K562 (cell line): ENCODE data around the gene ERG28. TPM values are rescaled to one million over a fixed set of nuclear protein-coding genes. Genes with fewer than 3 reads are reported as not detected.

Experiments used
- ATAC-seq: fragments of 200-7000 bp; cut with Tn5 transposase; 3 replicates; pipeline ENCODE4 v1.9.1; 2020; ENCODE audit warnings: moderate library complexity
- BruUV-seq: library from RNA; stranded (reverse); fragments of 400-500 nt; replicated peaks from 2 replicates; lab custom pipeline; 2021; lab: Mats Ljungman, UMichigan
- CTCF ChIA-PET: fragments of 300-600 bp; formaldehyde crosslinking; extraction: SDS; loops from one replicate; lab custom pipeline; 2021; ENCODE audit warnings: low intra/inter-chr PET ratio; lab: Yijun Ruan, JAX
- POLR2A ChIA-PET: fragments of 300-600, 350-650 bp; sonication (Branson Sonifier 250); formaldehyde crosslinking; extraction: SDS; loops from one replicate; lab custom pipeline; 2021; ENCODE audit warnings: antibody characterized with exemption, inconsistent platforms; lab: Yijun Ruan, JAX
- DNase-seq, 4 experiments: peaks; one replicate each; pipeline versions ENCODE4 v3.0.0 to v3.0.0-alpha.2; 2011 to 2018; ENCODE audit warnings: low spot score in 3 of 4, mixed read lengths in 3 of 4; ENCODE audit errors: extremely low read depth in 1 of 4
- FAIRE-seq: peaks from 2 replicates; lab custom pipeline; 2011; peaks lifted over from hg19 to GRCh38; lab: Jason Lieb, UNC
- H2AFZ ChIP-seq: 2 replicates; pipeline ENCODE4 v1.6.0; 2011; ENCODE audit warnings: low read depth, low read length, control low read depth, inconsistent platforms
- H3K27ac ChIP-seq: fragments of 200-600 bp; 3 replicates; pipeline ENCODE4 v1.8.0; 2011; ENCODE audit warnings: low read depth, mild to moderate bottlenecking, control low read depth, inconsistent platforms, low read length, moderate library complexity, mixed read lengths; ENCODE audit errors: extremely low read depth
- H3K27me3 ChIP-seq, 2 experiments: fragments of 300-600 bp in 1 of 2; 2 replicates in 1 of 2; 3 replicates in 1 of 2; pipeline versions ENCODE4 v1.6.0 to v1.8.0; 2011; ENCODE audit warnings: inconsistent platforms in 2 of 2, low read length in 2 of 2, mild to moderate bottlenecking in 1 of 2, mixed read lengths in 1 of 2, moderate library complexity in 1 of 2; ENCODE audit not compliant: control insufficient read depth in 2 of 2, insufficient read depth in 2 of 2
- H3K36me3 ChIP-seq: fragments of 300-600 bp; 3 replicates; pipeline ENCODE4 v1.8.0; 2011; ENCODE audit warnings: mild to moderate bottlenecking, low read length, inconsistent platforms; ENCODE audit not compliant: control insufficient read depth, insufficient read depth
- H3K4me1 ChIP-seq, 2 experiments: fragments of 200-600 bp in 1 of 2; replicated peaks in 1 of 2; 2 replicates in 1 of 2; 3 replicates in 1 of 2; pipeline versions ENCODE4 v1.5.1 to v1.8.0; 2011; ENCODE audit warnings: inconsistent platforms in 2 of 2, low read length in 2 of 2, mild to moderate bottlenecking in 1 of 2, mixed read lengths in 1 of 2, moderate library complexity in 1 of 2; ENCODE audit not compliant: control insufficient read depth in 2 of 2, insufficient read depth in 2 of 2
- H3K4me2 ChIP-seq: 2 replicates; pipeline ENCODE4 v1.6.1; 2011; ENCODE audit warnings: low read length, control low read depth, inconsistent platforms, mixed read lengths; ENCODE audit not compliant: insufficient read depth
- H3K4me3 ChIP-seq: fragments of 200-600 bp; sonication (generic), shearing (Covaris generic); 2 replicates; pipeline ENCODE4 v1.5.1; 2016; ENCODE audit warnings: control low read depth, inconsistent platforms
- H3K79me2 ChIP-seq: fragments of 200-600 bp; 3 replicates; pipeline ENCODE4 v1.8.0; 2011; ENCODE audit warnings: low read length, inconsistent platforms; ENCODE audit not compliant: control insufficient read depth, insufficient read depth
- H3K9ac ChIP-seq, 2 experiments: 2 replicates each; pipeline versions ENCODE4 v1.6.0 to v1.6.1; 2011; ENCODE audit warnings: low read depth in 2 of 2, low read length in 2 of 2, control low read depth in 1 of 2, inconsistent platforms in 1 of 2, mild to moderate bottlenecking in 1 of 2, mixed read lengths in 1 of 2; ENCODE audit not compliant: insufficient read depth in 1 of 2
- H3K9me1 ChIP-seq: one replicate; pipeline ENCODE4 v1.6.0; 2011; ENCODE audit warnings: inconsistent platforms, mild to moderate bottlenecking, low read length, moderate library complexity; ENCODE audit not compliant: control insufficient read depth, insufficient read depth
- H3K9me3 ChIP-seq: replicated peaks from 2 replicates; pipeline ENCODE4 v1.5.1; 2011; ENCODE audit warnings: low read depth, low read length, inconsistent platforms; ENCODE audit not compliant: control insufficient read depth, insufficient read depth
- H4K20me1 ChIP-seq: replicated peaks from 2 replicates; pipeline ENCODE4 v1.6.1; 2011; ENCODE audit warnings: low read length, inconsistent platforms, mixed read lengths; ENCODE audit not compliant: control insufficient read depth, insufficient read depth
- RBM34 ChIP-seq: fragments of 200-400 bp; formaldehyde crosslinking; IDR thresholded peaks from 2 replicates; pipeline ENCODE4 v1.6.1; 2018; ENCODE audit warnings: low read length, borderline replicate concordance; ENCODE audit not compliant: insufficient read depth
- TARDBP ChIP-seq: fragments of 450-650 bp; IDR thresholded peaks from 2 replicates; pipeline ENCODE4 v1.6.1; 2016
- TCF7L2 ChIP-seq: fragments of 150-350 bp; IDR thresholded peaks from 2 replicates; pipeline ENCODE4 v1.6.1; 2016; ENCODE audit warnings: low read depth, mild to moderate bottlenecking, low read length, moderate library complexity
- ZNF197 ChIP-seq: fragments of 200-800 bp; sonication (Bioruptor generic); IDR thresholded peaks from 2 replicates; pipeline ENCODE4 v1.6.1; 2016; ENCODE audit warnings: low read depth, missing genetic modification characterization, missing compliant biosample characterization
- WGBS: fragments of 100-300 bp; shearing (Covaris generic); methylation state at CpG from one replicate; pipeline ENCODE4 v1.1.6; 2016; ENCODE audit warnings: low coverage, mixed read lengths; ENCODE audit not compliant: insufficient coverage; ENCODE audit errors: missing lambda C conversion rate; 5-methylcytosine and 5-hydroxymethylcytosine counted together
- in situ Hi-C: fragments of 300-500 bp; cut with MboI; formaldehyde crosslinking; loops from 4 replicates; pipeline ENCODE4 v1.15.0; 2018; ENCODE audit warnings: inconsistent platforms, mixed read lengths
- intact Hi-C: fragments of 100-400 bp; cut with micrococcal nuclease; formaldehyde crosslinking; loops from 2 replicates; pipeline ENCODE4 v1.14.2; 2022
- polyA plus RNA-seq, 8 experiments: library from polyadenylated mRNA; depleted of rRNA in 4 of 8; stranded (reverse) in 5 of 8; unstranded in 3 of 8; fragments of >200 nt; fragmentation: Nextera tagmentation in 2 of 8; fragmentation: Illumina TruSeq in 1 of 8; extraction: Ambion mirVana in 2 of 8; extraction: Trizol in 1 of 8; gene quantifications; 2 replicates each; pipeline versions ENCODE4 v1.2.1 to v1.2.3, GENCODE V29; 2011 to 2014; ENCODE audit warnings: inconsistent platforms in 1 of 8, missing spikeins in 1 of 8
- total RNA-seq, 7 experiments: library from RNA; depleted of rRNA in 6 of 7; stranded (reverse); fragments of >200 nt in 6 of 7; fragmentation: Illumina TruSeq in 2 of 7; extraction: Trizol in 2 of 7; gene quantifications; 2 replicates each; pipeline versions ENCODE4 v1.2.1 to v1.2.3, GENCODE V29; 2011 to 2021; ENCODE audit warnings: low replicate concordance in 1 of 7
- TF ChIP-seq, protein P1 (sequence below): fragments of 250-450 bp; sonication (Bioruptor Pico); IDR thresholded peaks from 2 replicates; pipeline ENCODE4 v1.8.0; 2021; ENCODE audit warnings: moderate library complexity, mild to moderate bottlenecking, inconsistent platforms
- TF ChIP-seq, protein P2 (sequence below): sonication (generic); formaldehyde crosslinking; IDR thresholded peaks from 2 replicates; pipeline ENCODE4 v1.8.1; 2023; ENCODE audit warnings: mild to moderate bottlenecking, missing genetic modification reagents
- TF ChIP-seq, protein P3 (sequence below), 2 experiments: fragments of 450-650 bp; IDR thresholded peaks; 2 replicates each; pipeline ENCODE4 v1.6.1; 2016
- TF ChIP-seq, protein P4 (sequence below): fragments of 450-650 bp; IDR thresholded peaks from 2 replicates; pipeline ENCODE4 v1.6.1; 2016; ENCODE audit warnings: low read depth

ERG28 gene
- total and polyA plus RNA-seq, 9 of the 15 experiments (the other 6 are each of a cell fraction or from before 2014, with no cell fraction given), result 3.1 to 34.2 (median 14.2) TPM

DNA sequence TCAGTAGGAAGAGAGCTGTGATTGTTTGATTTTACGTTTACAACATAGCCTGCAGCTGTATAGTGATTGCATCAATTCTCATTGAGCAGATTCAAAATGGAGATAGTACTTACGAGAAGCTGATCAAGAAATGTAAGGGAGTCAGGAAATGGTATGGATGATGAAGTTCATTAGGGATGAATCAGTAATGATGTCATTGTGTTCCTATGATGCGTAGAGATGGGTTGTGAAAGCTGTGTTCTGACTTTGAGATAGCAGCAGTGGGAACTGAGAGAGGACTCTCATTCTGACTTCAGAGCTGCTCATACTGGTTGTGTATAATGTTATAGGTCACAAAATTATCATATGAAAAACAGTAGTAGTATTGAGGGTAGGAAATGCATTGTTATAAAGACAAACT, 44.3 kb upstream of the ERG28 start:
- POLR2A ChIA-PET, result interaction anchor here (0.7 kb wide), 1 partner anchor 898 kb away, joined by 3 read pairs; no protein-coding TSS in a partner anchor
- H4K20me1 ChIP-seq, result no peaks in the 10 kb centered on the region
- H3K4me2 ChIP-seq, result no peak overlapping the region
- ATAC-seq (no peak), FAIRE-seq (no peak), DNase-seq (no peak)
- peaks cover 16% of the 10 kb centered on the region; the same call in 1 of the 3 replicates for H3K36me3 ChIP-seq
- no peak overlapping the region for H3K4me3 ChIP-seq
- no peak overlapping the region for H3K9ac ChIP-seq
- 83% methylated on average over 1 of the region's 3 CpGs for WGBS
- no peaks in the 10 kb centered on the region for H3K79me2 ChIP-seq
- no TSS peak for BruUV-seq
- H3K9me3 ChIP-seq, result no peaks in the 10 kb centered on the region
- no peaks in the 10 kb centered on the region for H3K27me3 ChIP-seq
- H3K4me1 ChIP-seq, result no peaks in the 10 kb centered on the region
- in situ Hi-C loops (loop anchor here (25.0 kb wide), 1 partner anchor 682 kb away; the partner anchor contains the start of gene ESRRB), intact Hi-C loops (loop anchor here (10.0 kb wide), 1 partner anchor 680 kb away; no protein-coding TSS in a partner anchor)
- no peaks in the 10 kb centered on the region for H3K9me1 ChIP-seq
- CTCF ChIA-PET, result no interaction called here
- H2AFZ ChIP-seq, result no peak overlapping the region
- H3K27ac ChIP-seq, result no peak overlapping the region
- TF ChIP-seq TARDBP (no peak), RBM34 (no peak), ZNF197 (CRISPR knock-in tag) (no peak), TCF7L2 (no peak)
- TF ChIP-seq, protein P1, sequence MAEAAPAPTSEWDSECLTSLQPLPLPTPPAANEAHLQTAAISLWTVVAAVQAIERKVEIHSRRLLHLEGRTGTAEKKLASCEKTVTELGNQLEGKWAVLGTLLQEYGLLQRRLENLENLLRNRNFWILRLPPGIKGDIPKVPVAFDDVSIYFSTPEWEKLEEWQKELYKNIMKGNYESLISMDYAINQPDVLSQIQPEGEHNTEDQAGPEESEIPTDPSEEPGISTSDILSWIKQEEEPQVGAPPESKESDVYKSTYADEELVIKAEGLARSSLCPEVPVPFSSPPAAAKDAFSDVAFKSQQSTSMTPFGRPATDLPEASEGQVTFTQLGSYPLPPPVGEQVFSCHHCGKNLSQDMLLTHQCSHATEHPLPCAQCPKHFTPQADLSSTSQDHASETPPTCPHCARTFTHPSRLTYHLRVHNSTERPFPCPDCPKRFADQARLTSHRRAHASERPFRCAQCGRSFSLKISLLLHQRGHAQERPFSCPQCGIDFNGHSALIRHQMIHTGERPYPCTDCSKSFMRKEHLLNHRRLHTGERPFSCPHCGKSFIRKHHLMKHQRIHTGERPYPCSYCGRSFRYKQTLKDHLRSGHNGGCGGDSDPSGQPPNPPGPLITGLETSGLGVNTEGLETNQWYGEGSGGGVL (CRISPR knock-in tag), result no peak
- TF ChIP-seq, protein P2, sequence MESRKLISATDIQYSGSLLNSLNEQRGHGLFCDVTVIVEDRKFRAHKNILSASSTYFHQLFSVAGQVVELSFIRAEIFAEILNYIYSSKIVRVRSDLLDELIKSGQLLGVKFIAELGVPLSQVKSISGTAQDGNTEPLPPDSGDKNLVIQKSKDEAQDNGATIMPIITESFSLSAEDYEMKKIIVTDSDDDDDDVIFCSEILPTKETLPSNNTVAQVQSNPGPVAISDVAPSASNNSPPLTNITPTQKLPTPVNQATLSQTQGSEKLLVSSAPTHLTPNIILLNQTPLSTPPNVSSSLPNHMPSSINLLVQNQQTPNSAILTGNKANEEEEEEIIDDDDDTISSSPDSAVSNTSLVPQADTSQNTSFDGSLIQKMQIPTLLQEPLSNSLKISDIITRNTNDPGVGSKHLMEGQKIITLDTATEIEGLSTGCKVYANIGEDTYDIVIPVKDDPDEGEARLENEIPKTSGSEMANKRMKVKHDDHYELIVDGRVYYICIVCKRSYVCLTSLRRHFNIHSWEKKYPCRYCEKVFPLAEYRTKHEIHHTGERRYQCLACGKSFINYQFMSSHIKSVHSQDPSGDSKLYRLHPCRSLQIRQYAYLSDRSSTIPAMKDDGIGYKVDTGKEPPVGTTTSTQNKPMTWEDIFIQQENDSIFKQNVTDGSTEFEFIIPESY (CRISPR knock-in tag), result no peak
- TF ChIP-seq, protein P3, sequence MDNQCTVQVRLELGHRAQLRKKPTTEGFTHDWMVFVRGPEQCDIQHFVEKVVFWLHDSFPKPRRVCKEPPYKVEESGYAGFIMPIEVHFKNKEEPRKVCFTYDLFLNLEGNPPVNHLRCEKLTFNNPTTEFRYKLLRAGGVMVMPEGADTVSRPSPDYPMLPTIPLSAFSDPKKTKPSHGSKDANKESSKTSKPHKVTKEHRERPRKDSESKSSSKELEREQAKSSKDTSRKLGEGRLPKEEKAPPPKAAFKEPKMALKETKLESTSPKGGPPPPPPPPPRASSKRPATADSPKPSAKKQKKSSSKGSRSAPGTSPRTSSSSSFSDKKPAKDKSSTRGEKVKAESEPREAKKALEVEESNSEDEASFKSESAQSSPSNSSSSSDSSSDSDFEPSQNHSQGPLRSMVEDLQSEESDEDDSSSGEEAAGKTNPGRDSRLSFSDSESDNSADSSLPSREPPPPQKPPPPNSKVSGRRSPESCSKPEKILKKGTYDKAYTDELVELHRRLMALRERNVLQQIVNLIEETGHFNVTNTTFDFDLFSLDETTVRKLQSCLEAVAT (IDR thresholded peaks at IDR 0.05), result no peak
- TF ChIP-seq, protein P4, sequence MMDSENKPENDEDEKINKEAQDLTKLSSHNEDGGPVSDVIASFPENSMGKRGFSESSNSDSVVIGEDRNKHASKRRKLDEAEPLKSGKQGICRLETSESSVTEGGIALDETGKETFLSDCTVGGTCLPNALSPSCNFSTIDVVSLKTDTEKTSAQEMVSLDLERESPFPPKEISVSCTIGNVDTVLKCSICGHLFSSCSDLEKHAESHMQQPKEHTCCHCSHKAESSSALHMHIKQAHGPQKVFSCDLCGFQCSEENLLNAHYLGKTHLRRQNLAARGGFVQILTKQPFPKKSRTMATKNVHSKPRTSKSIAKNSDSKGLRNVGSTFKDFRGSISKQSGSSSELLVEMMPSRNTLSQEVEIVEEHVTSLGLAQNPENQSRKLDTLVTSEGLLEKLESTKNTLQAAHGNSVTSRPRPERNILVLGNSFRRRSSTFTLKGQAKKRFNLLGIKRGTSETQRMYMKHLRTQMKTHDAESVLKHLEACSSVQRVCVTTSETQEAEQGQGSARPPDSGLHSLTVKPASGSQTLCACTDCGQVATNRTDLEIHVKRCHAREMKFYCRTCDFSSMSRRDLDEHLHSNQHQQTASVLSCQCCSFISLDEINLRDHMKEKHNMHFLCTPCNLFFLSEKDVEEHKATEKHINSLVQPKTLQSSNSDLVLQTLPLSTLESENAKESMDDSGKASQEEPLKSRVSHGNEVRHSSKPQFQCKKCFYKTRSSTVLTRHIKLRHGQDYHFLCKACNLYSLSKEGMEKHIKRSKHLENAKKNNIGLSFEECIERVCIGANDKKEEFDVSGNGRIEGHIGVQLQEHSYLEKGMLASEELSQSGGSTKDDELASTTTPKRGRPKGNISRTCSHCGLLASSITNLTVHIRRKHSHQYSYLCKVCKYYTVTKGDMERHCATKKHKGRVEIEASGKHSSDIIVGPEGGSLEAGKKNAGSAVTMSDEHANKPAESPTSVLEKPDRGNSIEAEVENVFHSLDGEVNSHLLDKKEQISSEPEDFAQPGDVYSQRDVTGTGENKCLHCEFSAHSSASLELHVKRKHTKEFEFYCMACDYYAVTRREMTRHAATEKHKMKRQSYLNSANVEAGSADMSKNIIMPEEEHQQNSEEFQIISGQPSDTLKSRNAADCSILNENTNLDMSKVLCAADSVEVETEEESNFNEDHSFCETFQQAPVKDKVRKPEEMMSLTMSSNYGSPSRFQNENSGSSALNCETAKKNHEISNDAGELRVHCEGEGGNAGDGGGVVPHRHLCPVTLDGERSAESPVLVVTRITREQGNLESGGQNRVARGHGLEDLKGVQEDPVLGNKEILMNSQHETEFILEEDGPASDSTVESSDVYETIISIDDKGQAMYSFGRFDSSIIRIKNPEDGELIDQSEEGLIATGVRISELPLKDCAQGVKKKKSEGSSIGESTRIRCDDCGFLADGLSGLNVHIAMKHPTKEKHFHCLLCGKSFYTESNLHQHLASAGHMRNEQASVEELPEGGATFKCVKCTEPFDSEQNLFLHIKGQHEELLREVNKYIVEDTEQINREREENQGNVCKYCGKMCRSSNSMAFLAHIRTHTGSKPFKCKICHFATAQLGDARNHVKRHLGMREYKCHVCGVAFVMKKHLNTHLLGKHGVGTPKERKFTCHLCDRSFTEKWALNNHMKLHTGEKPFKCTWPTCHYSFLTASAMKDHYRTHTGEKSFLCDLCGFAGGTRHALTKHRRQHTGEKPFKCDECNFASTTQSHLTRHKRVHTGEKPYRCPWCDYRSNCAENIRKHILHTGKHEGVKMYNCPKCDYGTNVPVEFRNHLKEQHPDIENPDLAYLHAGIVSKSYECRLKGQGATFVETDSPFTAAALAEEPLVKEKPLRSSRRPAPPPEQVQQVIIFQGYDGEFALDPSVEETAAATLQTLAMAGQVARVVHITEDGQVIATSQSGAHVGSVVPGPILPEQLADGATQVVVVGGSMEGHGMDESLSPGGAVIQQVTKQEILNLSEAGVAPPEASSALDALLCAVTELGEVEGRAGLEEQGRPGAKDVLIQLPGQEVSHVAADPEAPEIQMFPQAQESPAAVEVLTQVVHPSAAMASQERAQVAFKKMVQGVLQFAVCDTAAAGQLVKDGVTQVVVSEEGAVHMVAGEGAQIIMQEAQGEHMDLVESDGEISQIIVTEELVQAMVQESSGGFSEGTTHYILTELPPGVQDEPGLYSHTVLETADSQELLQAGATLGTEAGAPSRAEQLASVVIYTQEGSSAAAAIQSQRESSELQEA, result no peak
